ENCODE results near the gene PPP1CB.
"Not testable (repeated sequence)": the region's sequence is repeated elsewhere in the genome, so short reads cannot be mapped to it uniquely, and the experiment has no call there.

PPP1CB gene

DNA sequence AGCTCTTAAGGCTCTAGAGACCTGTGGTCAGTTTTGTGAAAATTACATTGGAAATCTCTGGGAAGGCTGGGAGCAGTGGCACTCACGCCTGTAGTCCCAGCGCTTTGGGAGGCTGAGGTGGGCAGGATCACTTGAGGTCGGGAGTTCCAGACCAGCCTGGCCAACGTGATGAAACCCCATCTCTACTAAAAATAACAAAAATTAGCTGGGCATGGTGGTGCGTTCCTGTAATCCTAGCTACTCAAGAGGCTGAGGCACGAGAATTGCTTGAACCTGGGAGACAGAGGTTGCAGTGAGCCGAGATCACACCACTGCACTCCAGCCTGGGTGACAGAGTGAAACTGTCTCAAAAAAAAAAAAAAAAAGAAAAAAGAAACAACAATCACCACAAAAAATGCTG lies 32.9 kb downstream of the PPP1CB start:
- H3K9me3 Mint-ChIP-seq, H3K27ac Mint-ChIP-seq, H3K27me3 Mint-ChIP-seq, H3K4me3 Mint-ChIP-seq: not testable (repeated sequence)
- Mint-ChIP-seq H3K36me3 (peaks cover 21% of the 10 kb centered on the region), H3K4me1 (peaks cover 18% of the 10 kb centered on the region)

DNA sequence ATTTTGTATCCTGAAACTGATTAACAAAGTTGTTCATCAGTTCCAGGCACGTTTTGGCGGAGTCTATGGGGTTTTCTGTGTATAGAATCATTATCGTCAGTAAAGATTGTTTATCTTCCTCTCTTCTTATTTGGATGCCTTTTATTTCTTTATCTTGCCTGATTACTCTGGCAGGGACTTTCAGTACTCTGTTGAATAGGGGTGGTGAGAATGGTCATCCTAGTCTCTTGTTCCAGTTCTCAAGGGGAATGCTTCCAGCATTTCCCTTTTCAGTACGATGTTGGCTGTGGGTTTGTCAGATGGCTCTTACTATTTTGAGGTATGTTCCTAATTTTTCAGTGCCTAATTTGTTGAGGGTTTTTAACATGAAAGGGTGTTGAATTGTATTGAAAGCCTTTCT lies 45.0 kb downstream of the PPP1CB start:
- peaks cover 6% of the 10 kb centered on the region for H3K9me3 Mint-ChIP-seq
- peaks cover 38% of the 10 kb centered on the region for H3K36me3 Mint-ChIP-seq
- H3K27ac Mint-ChIP-seq: peak overlapping the region; percentile 20
- peaks cover 45% of the 10 kb centered on the region for H3K4me1 Mint-ChIP-seq
- peak overlapping the region; percentile 1 for H3K4me3 Mint-ChIP-seq
- no peaks in the 10 kb centered on the region for H3K27me3 Mint-ChIP-seq

DNA sequence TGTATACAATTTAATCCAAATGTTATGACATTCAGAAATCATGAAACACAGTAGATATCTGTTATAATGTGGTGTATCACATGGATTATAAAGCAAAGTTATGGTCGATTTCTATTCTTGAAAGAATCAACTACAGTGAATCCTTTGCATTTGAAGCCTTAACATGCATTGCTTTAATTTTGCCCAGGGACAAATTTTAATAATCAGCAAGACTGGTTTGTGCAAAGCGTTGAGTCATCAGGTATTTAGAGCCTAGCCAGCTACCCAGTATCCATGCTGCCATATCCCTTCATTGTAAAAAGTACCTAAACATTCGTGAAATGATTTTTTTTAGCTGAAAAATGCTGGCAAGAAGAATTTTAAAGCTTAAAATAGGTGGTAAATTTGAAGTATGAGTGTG lies 50.1 kb downstream of the PPP1CB start:
- Mint-ChIP-seq H3K27ac (no peak overlapping the region), H3K9me3 (peaks cover 5% of the 10 kb centered on the region), H3K27me3 (no peaks in the 10 kb centered on the region), H3K4me1 (peaks cover 29% of the 10 kb centered on the region), H3K36me3 (peaks cover 21% of the 10 kb centered on the region), H3K4me3 (no peak overlapping the region)

DNA sequence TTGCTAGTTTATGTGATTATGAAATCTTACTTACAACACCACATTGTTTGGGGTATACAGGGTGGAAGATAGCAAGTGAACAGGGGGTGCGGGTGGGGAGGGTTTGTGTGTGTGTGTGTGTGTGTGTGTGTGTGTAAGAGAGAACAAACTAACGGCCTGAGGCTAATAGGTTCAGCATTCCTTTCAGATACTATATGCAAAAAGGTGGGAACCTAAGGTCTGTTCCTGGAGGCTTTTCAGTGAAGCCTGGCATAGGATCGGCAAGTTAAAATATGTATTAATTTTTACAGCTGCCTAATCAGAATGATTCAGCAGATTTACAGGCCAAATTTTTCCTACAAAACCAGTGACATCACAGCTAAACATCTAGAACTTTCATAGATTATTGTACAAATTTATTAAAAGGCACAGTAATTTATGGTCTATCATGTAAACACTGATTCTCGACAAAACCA lies 51.4 kb downstream of the PPP1CB start:
- Mint-ChIP-seq H3K27ac (peak overlapping the region; percentile 41), H3K9me3 (peaks cover 5% of the 10 kb centered on the region), H3K4me1 (peaks cover 16% of the 10 kb centered on the region), H3K4me3 (no peak overlapping the region), H3K36me3 (peaks cover 10% of the 10 kb centered on the region), H3K27me3 (no peaks in the 10 kb centered on the region)

DNA sequence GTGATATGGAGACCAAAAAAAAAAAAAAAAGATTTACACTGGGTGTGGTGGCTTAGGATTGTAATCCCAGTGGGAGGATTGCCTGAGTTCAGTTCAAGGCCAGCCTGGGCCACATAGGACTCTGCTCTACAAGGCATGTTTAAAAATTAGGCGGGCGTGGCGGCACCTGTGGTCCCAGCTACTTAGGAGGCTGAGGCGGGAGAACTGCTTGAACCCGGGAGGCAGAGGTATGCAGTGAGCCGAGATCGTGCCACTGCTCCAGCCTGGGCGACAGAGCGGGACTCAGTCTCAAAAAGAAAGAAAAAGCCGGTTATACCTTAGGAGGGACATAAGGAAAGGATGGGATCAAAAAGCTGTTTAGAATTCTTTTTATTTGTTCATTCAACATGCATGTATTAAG lies 58.3 kb downstream of the PPP1CB start:
- H3K27me3 Mint-ChIP-seq: no peaks in the 10 kb centered on the region
- H3K4me1 Mint-ChIP-seq: peaks cover 12% of the 10 kb centered on the region
- H3K36me3 Mint-ChIP-seq: peaks cover 2% of the 10 kb centered on the region
- peaks cover 5% of the 10 kb centered on the region for H3K9me3 Mint-ChIP-seq
- peak overlapping the region; percentile 82 for H3K4me3 Mint-ChIP-seq
- peak overlapping the region; percentile 41 for H3K27ac Mint-ChIP-seq

DNA sequence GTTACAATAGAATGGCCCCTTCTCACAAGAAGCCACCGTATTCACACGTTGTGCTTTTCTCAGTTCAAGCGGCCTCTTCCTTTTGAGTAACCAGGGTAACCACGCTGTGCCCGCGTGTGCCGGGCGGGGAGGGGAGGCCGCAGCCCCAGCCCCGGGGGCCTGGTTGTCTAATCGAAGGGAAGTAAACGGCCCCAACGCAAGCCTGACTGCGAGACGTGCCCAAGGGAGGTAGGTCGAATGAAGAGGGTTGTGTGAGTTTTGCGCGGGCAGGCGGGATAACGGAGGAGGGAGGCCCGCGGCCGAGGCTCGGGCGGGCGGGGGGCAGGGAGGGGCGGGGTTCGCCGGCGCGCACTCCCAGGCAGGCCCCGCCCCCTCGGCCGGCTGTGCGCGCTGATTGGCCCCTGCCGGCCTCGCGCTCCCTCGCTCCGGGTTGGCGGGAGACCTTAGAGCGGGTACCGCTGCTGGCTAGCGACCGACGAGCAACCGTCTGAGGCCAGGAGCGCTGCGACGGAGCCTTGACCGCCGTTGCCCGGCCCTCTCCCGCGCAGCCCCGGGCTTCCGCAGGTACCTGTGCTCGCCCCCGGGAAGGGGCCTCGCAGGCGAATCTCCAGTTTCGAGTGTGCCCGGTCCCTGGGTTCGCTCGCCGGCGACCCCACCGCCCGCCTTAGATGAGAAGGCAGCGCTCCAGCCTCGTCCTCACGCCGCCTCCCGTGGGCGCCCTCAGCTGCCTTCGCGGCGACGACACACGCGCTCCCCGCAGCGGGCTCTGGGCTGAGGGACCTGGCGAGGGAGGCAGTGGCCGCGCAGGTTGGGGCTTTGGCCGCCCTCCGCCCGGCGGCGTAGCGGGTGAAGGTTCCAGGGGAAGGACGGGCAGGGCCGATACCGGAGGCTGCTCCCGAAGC lies 59.0 kb downstream of the PPP1CB start, which contains the start of gene SPDYA:
Gene SPDYA, plus strand, starts transcription at position 451 of the 902 bp plus-strand sequence. CDS start 5,181 bp downstream, outside the sequence.
- peaks cover 12% of the 10 kb centered on the region for H3K4me1 Mint-ChIP-seq
- H3K9me3 Mint-ChIP-seq: peaks cover 5% of the 10 kb centered on the region
- peaks cover 2% of the 10 kb centered on the region for H3K36me3 Mint-ChIP-seq
- peak within 1 kb of the TSS; percentile 82 for H3K4me3 Mint-ChIP-seq
- no peaks in the 10 kb centered on the region for H3K27me3 Mint-ChIP-seq
- H3K27ac Mint-ChIP-seq: peak within 1 kb of the TSS; percentile 41

DNA sequence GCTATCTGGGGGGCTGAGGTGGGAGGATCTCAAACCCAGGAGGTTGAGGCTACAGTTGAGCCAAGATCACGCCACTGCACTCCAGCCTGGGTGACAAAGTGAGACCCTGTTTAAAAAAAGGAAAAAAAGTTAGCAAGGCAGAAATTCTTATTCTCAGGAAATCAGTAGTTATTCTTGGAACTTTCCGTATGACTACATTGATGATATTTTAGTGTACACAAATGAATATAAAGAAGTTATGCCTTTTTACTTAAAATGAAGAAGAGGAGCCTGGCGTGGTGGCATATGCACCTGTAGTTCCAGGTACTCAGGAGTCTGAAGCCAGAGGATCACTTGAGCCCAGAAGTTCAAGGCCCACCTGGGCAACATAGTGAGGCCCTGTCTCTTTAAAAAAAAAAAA lies 66.4 kb downstream of the PPP1CB start:
- Mint-ChIP-seq H3K36me3 (no peaks in the 10 kb centered on the region), H3K27me3 (no peaks in the 10 kb centered on the region), H3K4me3 (no peak overlapping the region), H3K4me1 (peaks cover 3% of the 10 kb centered on the region), H3K9me3 (no peaks in the 10 kb centered on the region), H3K27ac (no peak overlapping the region)

DNA sequence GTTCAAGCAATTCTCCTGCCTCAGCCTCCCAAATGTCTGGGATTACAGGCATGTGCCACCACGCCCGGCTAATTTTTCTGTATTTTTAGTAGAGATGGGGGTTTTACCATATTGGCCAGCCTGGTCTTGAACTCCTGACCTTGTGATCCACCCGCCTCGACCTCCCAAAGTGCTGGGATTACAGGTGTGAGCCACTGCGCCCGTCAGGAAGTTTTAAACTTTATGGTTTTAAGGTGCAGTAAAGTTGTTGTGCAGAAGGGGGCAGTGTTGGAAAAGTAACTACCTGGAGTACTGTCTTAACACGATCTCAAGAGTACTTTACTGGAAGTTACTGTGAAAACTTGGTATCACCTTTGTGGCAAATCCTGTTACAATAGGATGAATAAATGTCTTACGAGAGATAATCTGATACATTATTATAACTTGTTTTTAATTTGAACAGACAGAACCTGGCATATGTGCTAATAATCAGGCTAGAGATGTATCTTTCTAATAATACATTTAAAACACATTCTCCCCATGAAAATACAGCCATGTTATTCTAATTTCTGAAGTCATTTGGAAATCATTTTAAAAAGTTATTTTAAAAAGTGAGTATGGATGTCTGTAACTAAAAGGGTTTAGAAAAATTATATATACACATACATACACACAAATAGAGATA lies 69.8 kb downstream of the PPP1CB start:
- Mint-ChIP-seq H3K9me3 (no peaks in the 10 kb centered on the region), H3K4me3 (no peak overlapping the region), H3K27me3 (no peaks in the 10 kb centered on the region), H3K36me3 (no peaks in the 10 kb centered on the region), H3K4me1 (peaks cover 3% of the 10 kb centered on the region), H3K27ac (no peak overlapping the region)

DNA sequence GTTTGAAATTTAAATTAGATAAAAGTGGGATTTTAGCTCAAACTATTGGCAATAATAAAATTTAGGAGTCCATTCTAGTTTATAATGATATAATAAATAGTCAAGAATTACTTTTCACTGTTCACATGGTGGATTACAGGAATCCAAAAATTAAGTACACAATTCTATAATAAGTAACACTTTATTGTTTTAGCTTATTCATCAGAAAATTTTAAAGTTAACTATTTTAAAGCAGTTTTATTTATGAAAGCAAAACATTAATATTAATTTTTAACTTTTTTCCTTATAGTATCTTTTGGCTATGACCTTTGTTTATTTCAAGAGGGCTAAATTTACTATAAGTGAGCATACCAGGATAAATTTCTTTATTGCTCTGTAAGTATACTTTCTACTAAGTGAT lies 70.4 kb downstream of the PPP1CB start:
- no peaks in the 10 kb centered on the region for H3K9me3 Mint-ChIP-seq
- H3K27me3 Mint-ChIP-seq: no peaks in the 10 kb centered on the region
- no peaks in the 10 kb centered on the region for H3K36me3 Mint-ChIP-seq
- H3K4me1 Mint-ChIP-seq: peaks cover 3% of the 10 kb centered on the region
- H3K4me3 Mint-ChIP-seq: no peak overlapping the region
- no peak overlapping the region for H3K27ac Mint-ChIP-seq

DNA sequence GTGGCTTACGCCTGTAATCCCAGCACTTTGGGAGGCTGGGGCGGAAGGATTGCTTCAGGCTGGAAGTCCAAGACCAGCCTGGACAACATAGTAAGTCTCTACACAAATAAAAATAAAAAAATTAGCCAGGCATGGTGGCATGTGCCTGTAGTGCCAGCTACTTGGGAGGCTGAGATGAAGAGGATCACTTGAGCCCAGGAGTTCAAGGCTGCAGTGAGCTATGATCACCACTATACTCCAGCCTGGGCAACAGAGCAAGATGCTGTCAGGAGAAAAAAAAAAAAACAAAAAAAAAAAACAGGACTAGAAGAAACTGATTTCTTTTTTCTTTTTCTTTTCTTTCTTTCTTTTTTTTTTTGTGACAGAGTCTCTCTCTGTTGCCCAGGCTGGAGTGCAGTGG lies 72.6 kb downstream of the PPP1CB start:
- Mint-ChIP-seq H3K9me3 (no peaks in the 10 kb centered on the region), H3K4me1 (peaks cover 9% of the 10 kb centered on the region), H3K36me3 (no peaks in the 10 kb centered on the region), H3K27me3 (no peaks in the 10 kb centered on the region), H3K27ac (no peak overlapping the region), H3K4me3 (no peak overlapping the region)

DNA sequence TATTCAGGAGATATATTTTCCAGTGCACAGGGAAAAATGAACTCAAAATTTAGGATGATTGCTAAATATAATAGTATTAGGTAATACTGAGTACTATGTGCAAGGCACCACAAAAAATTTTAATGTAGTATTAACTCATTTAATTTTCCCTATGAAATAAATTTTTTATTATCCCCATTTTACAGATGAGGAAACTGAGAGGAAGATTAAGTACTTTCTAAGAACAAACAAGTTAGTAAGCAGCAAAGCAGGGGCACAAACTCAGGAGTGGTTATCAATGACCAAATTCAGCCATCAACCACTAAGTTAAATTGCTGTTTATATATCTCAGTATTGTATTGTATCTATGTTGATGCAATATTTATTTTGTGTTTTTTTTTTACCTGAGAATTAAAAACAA lies 73.2 kb downstream of the PPP1CB start:
- no peaks in the 10 kb centered on the region for H3K36me3 Mint-ChIP-seq
- no peaks in the 10 kb centered on the region for H3K27me3 Mint-ChIP-seq
- no peak overlapping the region for H3K27ac Mint-ChIP-seq
- H3K4me3 Mint-ChIP-seq: no peak overlapping the region
- H3K4me1 Mint-ChIP-seq: peaks cover 9% of the 10 kb centered on the region
- no peaks in the 10 kb centered on the region for H3K9me3 Mint-ChIP-seq

DNA sequence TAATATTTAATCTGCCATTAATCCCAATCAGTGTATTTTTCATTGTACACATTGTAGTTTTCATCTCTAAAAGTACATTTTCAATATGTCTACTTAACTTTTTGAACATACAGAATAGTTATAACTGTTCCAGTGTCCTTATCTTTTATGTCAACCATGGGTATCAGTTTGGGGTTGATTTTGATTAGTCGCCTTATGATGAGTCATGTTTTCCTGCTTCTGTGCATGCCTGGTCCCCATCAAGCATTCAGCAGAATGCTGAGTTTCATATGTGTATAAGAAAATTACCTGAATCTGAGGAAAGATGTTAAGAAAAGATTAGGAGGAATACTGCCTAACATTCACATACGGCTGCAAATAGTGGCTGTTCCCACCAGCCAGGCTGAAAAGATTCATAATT lies 76.8 kb downstream of the PPP1CB start:
- no peaks in the 10 kb centered on the region for H3K36me3 Mint-ChIP-seq
- H3K4me3 Mint-ChIP-seq: no peak overlapping the region
- H3K27me3 Mint-ChIP-seq: no peaks in the 10 kb centered on the region
- no peak overlapping the region for H3K27ac Mint-ChIP-seq
- peaks cover 6% of the 10 kb centered on the region for H3K4me1 Mint-ChIP-seq
- no peaks in the 10 kb centered on the region for H3K9me3 Mint-ChIP-seq

DNA sequence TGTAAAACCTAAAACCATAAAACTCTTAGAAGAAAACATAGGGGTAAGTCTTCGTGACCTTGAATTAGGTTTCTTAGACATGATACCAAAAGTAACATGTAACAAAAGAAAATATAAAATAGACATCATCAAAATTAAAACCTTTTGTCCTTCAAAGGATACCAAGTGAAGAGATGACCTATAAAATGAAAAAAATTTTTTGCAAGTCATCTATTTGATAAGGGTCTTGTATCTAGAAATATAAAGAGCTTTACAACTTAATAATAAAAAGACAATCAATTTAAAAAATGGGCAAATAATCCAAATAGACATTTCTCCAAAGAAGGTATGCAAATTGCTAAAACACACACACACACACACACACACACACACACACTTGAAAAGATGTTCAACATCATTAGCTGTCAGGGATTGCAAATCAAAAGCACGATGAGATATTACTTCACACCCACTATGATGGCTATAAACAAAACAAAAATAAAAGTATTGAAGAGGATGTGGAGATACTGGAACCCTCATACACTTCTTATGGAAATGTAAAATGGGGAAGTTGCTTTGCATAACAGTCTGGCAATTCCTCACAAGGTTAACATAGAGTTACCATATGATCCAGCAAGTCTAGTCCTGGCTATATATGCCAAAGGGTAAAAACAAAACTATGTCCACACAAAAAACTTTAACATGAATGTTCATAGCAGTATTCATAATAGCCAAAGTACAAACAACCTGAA lies 82.3 kb downstream of the PPP1CB start:
- no peaks in the 10 kb centered on the region for H3K27me3 Mint-ChIP-seq
- no peak overlapping the region for H3K27ac Mint-ChIP-seq
- no peak overlapping the region for H3K4me3 Mint-ChIP-seq
- H3K36me3 Mint-ChIP-seq: peaks cover 1% of the 10 kb centered on the region
- no peaks in the 10 kb centered on the region for H3K9me3 Mint-ChIP-seq
- no peaks in the 10 kb centered on the region for H3K4me1 Mint-ChIP-seq

DNA sequence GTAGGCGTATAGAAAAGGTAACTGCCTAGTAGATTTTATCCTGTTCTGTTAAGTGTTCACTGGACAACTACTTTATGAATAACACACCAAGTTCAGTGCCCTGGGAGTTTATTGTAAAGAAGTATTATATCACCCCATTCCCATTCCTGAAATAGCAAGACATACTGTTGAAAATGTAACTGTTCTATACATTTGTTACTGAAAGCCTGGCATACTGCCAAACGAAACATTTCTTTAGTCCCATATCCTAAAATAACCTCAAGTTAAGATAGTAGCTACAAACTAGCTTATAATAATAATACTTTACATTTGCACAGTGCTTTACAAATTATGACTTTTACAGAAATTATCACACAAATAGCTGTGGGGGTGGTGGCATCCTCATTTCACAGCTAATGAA lies 84.2 kb downstream of the PPP1CB start:
- H3K27ac Mint-ChIP-seq: no peak overlapping the region
- no peaks in the 10 kb centered on the region for H3K9me3 Mint-ChIP-seq
- H3K4me1 Mint-ChIP-seq: no peaks in the 10 kb centered on the region
- H3K36me3 Mint-ChIP-seq: peaks cover 1% of the 10 kb centered on the region
- H3K4me3 Mint-ChIP-seq: no peak overlapping the region
- H3K27me3 Mint-ChIP-seq: no peaks in the 10 kb centered on the region

DNA sequence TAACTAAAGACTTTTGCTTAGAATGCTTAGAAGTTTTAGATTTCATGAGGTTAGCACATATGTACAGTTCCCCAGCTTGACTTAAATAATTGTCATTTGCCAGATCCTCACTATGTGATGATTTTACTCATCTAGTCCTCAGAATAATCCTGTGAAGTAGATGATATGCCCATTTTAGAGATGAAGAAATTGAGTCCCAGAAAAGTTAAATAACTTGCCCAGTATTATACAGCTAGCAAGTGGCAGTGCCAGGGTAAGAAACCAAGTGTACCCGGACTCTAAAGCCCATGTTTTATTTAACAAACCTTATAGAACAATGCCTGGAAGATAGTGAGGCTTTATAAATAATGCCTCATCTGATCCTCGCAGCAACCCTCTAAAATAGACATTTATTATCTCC lies 87.3 kb downstream of the PPP1CB start:
- Mint-ChIP-seq H3K36me3 (peaks cover 2% of the 10 kb centered on the region), H3K4me3 (no peak overlapping the region), H3K27me3 (no peaks in the 10 kb centered on the region), H3K9me3 (no peaks in the 10 kb centered on the region), H3K27ac (no peak overlapping the region), H3K4me1 (no peaks in the 10 kb centered on the region)

DNA sequence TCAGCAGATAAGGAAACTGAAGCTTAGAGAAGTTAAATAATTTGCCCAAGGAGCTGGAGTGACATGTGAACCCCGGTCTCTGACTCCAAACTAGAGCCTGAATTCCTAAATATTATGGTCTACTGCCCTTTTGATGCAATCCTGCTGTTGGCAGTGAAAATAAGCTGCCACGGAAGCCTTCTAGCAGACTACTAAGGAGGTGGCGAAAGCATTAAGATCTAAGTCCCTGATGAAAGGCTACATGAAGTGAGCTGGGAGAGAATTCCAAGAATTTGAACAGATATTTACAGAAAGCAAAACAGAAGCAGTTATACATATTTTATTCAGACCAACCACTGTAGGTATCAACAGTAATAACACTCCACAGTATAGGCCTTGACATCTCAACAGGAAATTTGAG lies 90.4 kb downstream of the PPP1CB start:
- peak overlapping the region; percentile 59 for H3K27ac Mint-ChIP-seq
- H3K9me3 Mint-ChIP-seq: no peaks in the 10 kb centered on the region
- H3K4me3 Mint-ChIP-seq: no peak overlapping the region
- H3K36me3 Mint-ChIP-seq: peaks cover 1% of the 10 kb centered on the region
- H3K4me1 Mint-ChIP-seq: no peaks in the 10 kb centered on the region
- no peaks in the 10 kb centered on the region for H3K27me3 Mint-ChIP-seq

All from activated naive CD4-positive, alpha-beta T cell treated with anti-CD3 and anti-CD28 coated beads, Interleukin-2, amount 50 U/mL, for 24 hours (primary cell).